GM12872 (cell line): ENCODE measurements around the gene ETS2.

Experiments
- CTCF ChIP-seq: IDR thresholded peaks from 3 replicates; pipeline ENCODE4 v1.5.1; 2011; ENCODE audit warnings: low read depth, mild to moderate bottlenecking, low read length, moderate library complexity; ENCODE audit not compliant: insufficient read depth

ETS2 gene

GRCh38 chr21:38810034-38810825 is 4.5 kb downstream of the ETS2 start:
- no peak for TF ChIP-seq CTCF

- TF ChIP-seq CTCF = no peak
These were observed 5.1 kb downstream of the ETS2 start for GRCh38 chr21:38810826-38811164.

- no peak for TF ChIP-seq CTCF
These were observed 5.5 kb downstream of the ETS2 start for GRCh38 chr21:38811257-38811656.

GRCh38 chr21:38813143-38813542 is 7.4 kb downstream of the ETS2 start:
- TF ChIP-seq CTCF = no peak

GRCh38 chr21:38813547-38813946 is 7.8 kb downstream of the ETS2 start:
- TF ChIP-seq CTCF = no peak

- no peak for TF ChIP-seq CTCF
These were observed 8.7 kb downstream of the ETS2 start for GRCh38 chr21:38814126-38815059.

GRCh38 chr21:38815060-38815405 is 9.3 kb downstream of the ETS2 start:
- no peak for TF ChIP-seq CTCF
